ENCODE measurements around the gene ZNF841.
"Not testable (repeated sequence)": the region's sequence is repeated elsewhere in the genome, so short reads cannot be mapped to it uniquely, and the experiment has no call there.

ZNF841 gene

GRCh38 chr19:52095172-52096014 is at the start of gene ZNF841:
Gene ZNF841, minus strand, starts transcription at chr19:52095765. Its CDS starts 10,964 bp downstream, at chr19:52084801.
- peak; percentile 92 for DNase-seq

- DNase-seq = no peak
These were observed 46.5 kb upstream of the ZNF841 start for GRCh38 chr19:52142001-52142595.

GRCh38 chr19:52141203-52141602 is 45.6 kb upstream of the ZNF841 start:
- no peak for DNase-seq

GRCh38 chr19:52140032-52140710 is 44.6 kb upstream of the ZNF841 start:
- DNase-seq = no peak

GRCh38 chr19:52139252-52140031 is 43.9 kb upstream of the ZNF841 start, which contains the start of gene ZNF616:
Gene ZNF616, minus strand, starts transcription at chr19:52139938. Its CDS starts 9,426 bp downstream, at chr19:52130512.
- peak; percentile 97 for DNase-seq

- DNase-seq = no peak
These were observed 43.4 kb upstream of the ZNF841 start for GRCh38 chr19:52138983-52139251.

GRCh38 chr19:52138278-52138982 is 42.9 kb upstream of the ZNF841 start:
- peak; percentile 40 for DNase-seq

- no peak for DNase-seq
These were observed 24.7 kb upstream of the ZNF841 start for GRCh38 chr19:52120286-52120685.

- no peak for DNase-seq
These were observed 20.0 kb upstream of the ZNF841 start for GRCh38 chr19:52115526-52116053.

GRCh38 chr19:52114691-52115090 is 19.1 kb upstream of the ZNF841 start:
- DNase-seq = no peak

GRCh38 chr19:52112624-52113023 is 17.1 kb upstream of the ZNF841 start:
- DNase-seq = no peak

GRCh38 chr19:52110780-52111179 is 15.2 kb upstream of the ZNF841 start:
- no peak for DNase-seq

GRCh38 chr19:52102782-52103181 is 7.2 kb upstream of the ZNF841 start:
- no peak for DNase-seq

- no peak for DNase-seq
These were observed 6.4 kb upstream of the ZNF841 start for GRCh38 chr19:52101866-52102562.

- no peak for DNase-seq
These were observed 4.1 kb upstream of the ZNF841 start for GRCh38 chr19:52099497-52100138.

- not testable (repeated sequence) for DNase-seq
These were observed 851 bp upstream of the ZNF841 start for GRCh38 chr19:52096416-52096815.

- DNase-seq = no peak
These were observed 937 bp downstream of the ZNF841 start for GRCh38 chr19:52094526-52095130.

- no peak for DNase-seq
These were observed 9.1 kb downstream of the ZNF841 start for GRCh38 chr19:52086481-52086880.

- DNase-seq = no peak
These were observed 25.1 kb downstream of the ZNF841 start for GRCh38 chr19:52070496-52070895.

GRCh38 chr19:52069653-52070052 is 25.9 kb downstream of the ZNF841 start:
- no peak for DNase-seq

Measured in stimulated activated CD4-positive, alpha-beta T cell treated with anti-CD3 and anti-CD28 coated beads, Interleukin-1b, Interleukin-23, amount 100 ng/mL, for 48 hours (primary cell).